Erythroblast (primary cell): ENCODE results near the gene RPUSD1.

ENCODE experiments used
- DNase-seq, 2 experiments: peaks; one replicate each; lab custom pipeline; 2025; lab: John Stamatoyannopoulos, UW
- GATA1 ChIP-seq: IDR thresholded peaks from 2 replicates; pipeline ENCODE4 v1.6.1; 2011; ENCODE audit warnings: low read depth, mild to moderate bottlenecking, control low read depth, low read length, moderate library complexity
- POLR2A ChIP-seq: IDR thresholded peaks from 2 replicates; pipeline ENCODE4 v1.6.1; 2011; ENCODE audit warnings: mild to moderate bottlenecking, low read length

Gene RPUSD1

GRCh38 chr16:736936-737481 lies 51.2 kb downstream of the RPUSD1 start:
- no peak for DNase-seq
- no peak for TF ChIP-seq POLR2A
- no peak for TF ChIP-seq GATA1

GRCh38 chr16:735982-736453 lies 52.2 kb downstream of the RPUSD1 start:
- no peak for DNase-seq

GRCh38 chr16:734981-735881 lies 53.0 kb downstream of the RPUSD1 start:
- no peak for DNase-seq
- TF ChIP-seq GATA1 = no peak

More at GRCh38 chr16:735982-736453, 52.2 kb downstream of the RPUSD1 start:
- TF ChIP-seq POLR2A (no peak), GATA1 (no peak)
